Measurements from ENCODE around the gene ATP8B4.
"Not testable (repeated sequence)": the region's sequence is repeated elsewhere in the genome, so short reads cannot be mapped to it uniquely, and the experiment has no call there.

ATP8B4 gene

DNA sequence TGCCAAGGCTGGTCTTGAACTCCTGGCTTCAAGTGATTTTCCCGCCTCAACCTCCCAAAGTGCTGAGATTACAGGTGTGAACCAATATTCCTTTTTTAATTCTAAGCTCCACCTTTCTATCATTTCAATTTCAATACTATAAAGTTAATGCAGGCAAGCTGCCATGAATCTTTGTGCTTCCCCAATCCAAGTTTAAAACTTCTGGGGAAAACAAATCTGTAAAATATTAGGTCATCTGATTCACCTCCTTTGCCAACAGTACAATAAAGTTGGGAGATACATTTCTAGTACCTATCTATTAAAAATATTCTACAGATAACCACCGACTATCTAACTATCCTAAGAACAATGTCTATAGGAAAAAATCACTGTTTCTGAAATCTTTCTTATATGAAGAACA is 102.1 kb downstream of the ATP8B4 start:
- no peak for DNase-seq

DNA sequence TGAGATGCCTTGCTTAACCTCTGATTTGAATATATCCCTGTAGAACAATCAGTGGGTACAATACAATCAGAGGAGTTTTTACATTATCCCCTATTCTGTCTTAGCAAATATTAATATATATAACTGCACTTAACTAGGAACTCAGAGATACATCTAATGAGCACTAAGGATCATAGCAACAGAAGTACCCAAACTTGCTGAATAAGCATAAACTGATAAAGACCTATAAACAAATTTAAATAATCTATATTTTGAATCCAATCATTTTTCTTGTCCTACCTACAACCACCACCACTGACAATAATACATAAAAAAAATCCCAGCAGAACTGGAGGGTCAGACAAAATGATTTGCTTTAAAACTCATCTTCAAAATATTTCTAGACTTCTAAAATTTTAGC is 106.2 kb downstream of the ATP8B4 start:
- no peak for DNase-seq

DNA sequence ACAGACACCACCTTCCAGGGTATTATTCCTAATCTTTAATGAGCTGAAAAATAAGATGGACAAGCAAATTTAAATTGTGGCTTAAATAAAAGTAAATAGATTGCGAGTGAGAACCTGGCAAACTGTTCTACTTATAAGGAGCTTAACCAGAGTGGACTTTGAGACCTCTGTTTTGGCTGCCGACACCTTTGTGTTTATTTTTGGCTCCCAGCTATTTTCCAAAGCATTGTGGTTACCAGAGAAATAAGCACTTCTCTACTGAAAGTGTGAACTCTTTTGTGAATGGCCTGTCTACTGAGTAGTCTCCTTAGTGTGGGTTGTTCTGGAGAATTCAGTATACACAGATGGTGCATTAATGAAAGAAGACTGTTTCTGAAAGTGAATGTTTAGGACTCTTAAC is 109.4 kb downstream of the ATP8B4 start:
- no peak for DNase-seq

DNA sequence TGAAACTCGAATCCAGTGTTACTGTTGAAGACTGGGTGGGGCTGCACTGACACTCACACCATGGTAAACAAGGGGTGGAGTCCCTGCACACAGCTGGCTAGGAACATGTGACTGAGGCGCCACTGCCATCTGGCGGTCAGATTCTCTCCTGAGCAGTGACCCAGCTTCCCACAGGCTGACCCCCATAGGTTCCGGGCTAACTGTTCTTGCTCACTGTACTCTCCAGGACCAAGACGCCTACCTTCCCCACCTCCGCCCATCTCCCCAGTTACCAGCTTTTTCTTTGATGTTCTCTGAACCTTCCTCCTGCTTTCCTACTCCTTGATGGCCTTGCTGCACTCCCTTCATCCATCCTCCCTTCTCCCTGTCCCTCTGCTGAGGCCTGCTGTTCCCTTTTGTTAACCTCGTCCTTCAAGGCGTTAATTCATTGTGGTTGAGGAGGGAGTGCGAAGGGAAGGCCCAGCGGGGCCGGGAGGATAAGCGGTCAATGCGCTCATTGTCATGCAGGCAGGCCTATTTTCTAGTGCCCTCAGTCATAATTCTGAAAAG is 115.2 kb downstream of the ATP8B4 start:
- DNase-seq: peak; percentile 82

DNA sequence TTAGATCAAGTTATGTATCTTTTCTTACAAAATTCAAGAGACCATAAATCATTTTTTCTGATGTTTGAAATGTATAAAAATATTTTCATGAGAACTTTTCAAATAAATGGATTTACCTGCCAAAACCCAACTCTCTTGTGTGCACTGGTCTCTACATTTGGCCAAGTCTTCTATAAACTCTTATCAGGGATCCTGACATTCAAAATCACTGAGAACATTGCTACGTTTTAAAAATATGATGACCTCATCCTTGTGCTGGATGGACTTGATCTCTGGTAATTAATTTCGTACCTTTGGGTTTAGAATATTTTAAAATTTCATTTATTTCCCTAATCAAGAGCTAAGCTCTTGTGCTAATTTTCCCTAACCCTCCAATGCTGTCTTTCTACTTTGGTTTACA is 127.4 kb downstream of the ATP8B4 start:
- DNase-seq: no peak

DNA sequence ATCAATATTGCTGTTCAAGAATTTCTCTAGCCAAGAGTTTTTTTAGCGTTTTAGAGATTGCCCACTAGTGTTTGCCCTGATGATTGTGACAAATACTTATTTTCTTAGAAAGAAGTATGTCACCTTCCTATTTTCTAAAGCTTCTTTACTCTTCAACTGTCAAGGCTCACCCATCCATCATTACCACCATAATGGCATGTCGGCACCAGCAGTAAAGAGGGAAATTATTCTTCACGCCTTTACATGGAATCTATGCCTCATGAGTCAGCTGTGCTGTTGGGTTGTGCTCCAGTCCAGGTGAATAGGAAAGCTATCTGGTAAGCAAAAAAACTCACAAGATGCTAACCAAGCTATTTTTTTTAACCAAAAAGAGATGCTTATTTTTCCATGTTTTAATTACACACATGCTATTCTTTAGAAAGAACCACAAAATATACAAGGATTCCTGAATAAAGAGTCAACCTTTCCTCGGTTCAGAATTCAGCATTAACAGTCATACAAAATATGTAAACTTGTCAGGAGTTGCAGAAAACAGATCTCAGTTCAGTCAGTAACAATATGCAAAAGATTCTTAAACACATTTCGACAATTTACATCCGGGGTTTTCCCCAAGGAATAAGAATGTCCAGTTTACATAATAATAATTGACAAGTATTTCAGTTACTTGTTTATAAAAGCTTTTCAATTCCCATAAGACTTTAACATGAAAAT is 128.0 kb downstream of the ATP8B4 start:
- no peak for DNase-seq

DNA sequence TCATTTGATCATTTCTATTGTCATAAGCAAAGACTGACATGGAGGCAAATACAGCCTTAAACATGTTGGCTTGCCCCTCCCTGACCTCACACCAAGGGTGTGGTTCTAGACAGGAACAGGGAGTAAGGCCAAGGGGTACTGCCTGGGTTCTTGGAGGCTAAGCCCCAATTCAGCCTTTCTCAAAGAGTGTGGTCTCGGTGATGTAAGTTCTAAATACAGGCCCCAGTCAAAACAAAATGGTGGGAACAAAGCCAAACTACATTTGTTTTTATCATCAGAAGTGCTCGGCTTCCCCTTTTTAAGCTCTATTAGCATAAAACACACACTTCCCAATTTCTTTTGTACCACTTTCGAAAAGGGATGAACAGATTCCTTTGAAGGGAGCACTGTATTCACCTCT is 129.5 kb downstream of the ATP8B4 start:
- DNase-seq: no peak

DNA sequence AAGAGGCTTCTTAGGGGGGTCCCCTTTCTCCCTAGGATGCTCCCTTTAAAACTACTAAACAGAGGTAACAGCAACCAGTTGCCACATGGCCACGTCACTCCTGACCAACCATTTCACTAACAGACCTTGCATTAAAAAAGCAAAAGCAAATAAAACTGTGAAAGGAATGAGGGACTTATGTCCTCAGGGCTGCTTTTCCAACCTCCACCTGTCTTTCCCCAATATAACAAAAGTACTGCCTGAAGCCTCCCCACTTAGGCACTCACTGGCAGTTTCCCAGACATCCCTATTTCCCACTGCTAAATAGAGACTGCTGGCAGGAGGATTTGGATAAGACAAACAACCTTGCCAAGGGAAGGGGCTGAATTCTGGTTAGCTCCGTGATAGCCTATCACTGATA is 130.3 kb downstream of the ATP8B4 start:
- DNase-seq: no peak

DNA sequence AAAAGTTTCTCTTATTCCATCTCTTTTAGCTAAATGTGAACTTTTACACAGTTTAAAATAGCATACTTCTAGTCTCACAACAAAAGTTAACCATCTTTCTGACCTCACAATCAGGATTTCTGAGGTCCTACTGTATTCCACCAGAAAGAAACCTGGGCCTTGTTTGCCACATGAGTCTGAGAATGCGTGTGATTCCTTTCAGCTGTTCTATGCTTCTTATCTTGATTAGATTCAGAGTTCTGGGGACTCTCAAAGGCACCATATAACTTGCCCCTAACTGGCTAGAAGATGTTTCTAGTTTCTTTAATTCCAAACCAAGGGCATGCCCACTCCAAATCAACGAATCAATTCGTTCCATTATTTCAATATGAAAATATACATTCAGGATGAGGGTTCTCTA is 131.1 kb downstream of the ATP8B4 start:
- DNase-seq: no peak

DNA sequence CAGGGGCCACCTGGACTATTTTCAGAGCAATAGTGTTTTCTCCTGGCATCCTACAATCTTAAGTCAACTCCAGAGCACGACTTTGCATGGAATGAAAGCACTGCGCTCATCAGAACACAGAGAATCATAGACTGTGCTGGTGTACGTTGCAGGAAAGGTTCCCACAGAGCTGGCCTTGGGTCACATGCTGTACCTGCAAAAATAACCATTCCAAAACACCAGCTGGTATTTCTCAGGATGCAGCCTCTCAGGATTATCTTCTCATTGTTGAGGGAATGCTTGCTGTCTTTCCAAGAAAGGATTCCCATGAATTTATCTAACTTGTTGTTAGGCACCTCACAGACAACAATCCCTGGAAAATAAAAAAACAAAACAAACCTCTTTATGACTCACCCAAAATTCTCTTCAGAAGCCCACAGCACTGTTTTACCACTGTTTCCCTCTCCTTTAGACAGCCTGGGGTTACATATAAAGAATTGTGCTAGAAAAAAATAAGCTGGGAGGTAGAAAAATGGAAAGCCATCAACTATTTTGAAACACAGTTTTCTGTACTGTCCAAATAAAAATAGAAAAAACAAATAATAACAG is 131.7 kb downstream of the ATP8B4 start:
- DNase-seq: no peak

DNA sequence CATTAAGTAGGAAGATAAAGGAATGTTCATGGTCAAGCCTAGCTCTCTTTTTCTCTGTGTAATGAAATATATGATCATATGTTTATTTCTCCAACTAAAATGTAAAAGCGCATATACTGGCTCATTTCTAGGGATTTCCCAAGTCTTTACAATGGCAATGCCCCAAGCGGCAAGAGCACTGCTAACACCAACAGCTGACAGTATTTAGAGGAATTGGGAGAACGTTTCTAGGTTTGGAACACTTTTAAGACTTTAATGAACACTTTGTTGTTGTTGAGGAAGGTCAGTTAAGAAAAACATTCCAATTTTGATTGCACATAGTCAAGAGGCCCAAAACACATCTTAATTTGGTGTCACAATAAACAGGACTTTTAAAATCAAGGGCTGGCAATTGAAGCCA is 132.7 kb downstream of the ATP8B4 start:
- DNase-seq: no peak

DNA sequence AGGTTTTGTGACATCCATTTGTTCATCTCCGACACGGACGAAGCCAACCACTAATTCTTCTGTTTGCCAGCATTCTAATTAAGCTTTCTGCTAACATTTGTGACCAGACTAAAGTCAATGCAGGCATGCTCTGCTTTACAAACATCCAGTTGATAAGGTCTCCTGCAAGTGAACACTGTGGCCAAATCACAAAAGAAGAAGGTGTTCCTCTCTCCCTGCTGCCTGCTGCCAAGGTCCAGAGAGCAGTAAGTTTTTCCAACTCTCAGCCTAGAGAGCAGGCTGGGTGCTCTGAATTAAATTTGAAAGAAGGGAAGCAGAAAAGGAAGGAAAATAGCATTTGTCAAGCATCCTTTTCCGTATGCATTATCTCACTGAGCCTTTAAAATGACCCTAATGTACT is 133.6 kb downstream of the ATP8B4 start:
- no peak for DNase-seq

DNA sequence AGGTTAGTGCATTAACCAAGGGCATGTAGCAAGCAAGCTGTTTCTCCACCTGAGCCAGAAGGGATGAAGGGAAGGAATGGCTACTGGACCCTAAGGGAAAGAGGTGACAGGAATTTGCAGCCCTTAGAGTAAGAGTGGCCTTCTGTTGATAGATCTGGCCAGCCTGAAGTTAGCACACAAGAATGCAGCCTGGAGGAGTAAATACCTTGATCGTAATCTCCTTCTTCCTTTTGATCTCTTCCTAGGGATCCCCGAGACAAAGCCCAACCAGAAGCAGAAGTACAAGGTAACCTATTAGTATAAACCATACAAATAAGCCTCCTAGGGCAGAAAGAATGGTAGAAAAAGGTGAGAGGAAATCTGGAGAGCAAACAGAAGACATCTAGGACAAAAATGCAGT is 134.6 kb downstream of the ATP8B4 start:
- no peak for DNase-seq

DNA sequence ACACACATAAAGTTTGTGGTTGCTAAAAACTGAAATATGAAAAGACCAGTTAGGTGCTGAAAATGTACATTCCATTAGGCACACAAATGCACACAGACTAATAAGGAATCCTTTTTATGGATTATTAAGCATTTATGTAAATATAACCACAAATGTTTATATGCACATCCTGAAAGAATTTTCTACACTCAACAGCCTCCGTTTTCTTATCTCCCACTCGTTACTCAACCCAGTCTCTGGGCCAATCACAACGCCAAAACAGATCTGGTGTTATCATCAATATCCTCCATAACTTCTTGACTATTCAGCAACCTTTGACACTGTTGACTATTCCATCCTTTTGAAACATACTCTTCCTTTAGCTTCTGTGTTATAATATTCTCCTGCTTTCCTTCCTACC is 136.4 kb downstream of the ATP8B4 start:
- no peak for DNase-seq

DNA sequence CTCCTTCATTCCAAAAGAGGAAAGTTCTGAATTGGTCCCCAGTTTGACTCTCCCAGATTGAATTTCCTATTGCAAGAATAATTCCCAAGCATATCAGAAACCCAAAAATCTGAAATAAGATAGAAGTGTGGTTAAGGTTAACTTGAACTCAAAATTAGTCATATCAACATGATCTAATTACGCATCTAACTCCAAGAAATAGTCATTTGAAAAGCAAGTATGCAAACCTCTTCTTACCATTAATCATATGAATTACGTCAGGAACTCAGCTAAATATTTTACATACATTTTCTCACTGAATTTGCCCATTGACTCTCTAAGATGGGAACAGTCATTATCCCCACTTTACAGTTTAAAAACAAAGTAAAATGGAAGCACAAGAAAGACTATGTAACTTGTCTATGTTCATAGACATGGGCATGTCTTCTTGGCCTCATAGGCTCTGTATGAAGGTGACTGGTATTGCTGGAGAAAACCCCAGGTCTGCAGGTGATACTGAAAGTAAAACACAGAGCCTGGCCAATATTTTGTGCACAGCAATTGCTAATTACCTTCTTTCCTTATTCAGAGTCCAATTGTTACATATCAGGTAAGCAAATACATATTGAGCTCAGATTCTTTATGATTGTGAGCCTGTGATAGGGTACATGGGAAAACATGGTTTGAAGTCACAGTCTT is 139.2 kb downstream of the ATP8B4 start:
- no peak for DNase-seq

DNA sequence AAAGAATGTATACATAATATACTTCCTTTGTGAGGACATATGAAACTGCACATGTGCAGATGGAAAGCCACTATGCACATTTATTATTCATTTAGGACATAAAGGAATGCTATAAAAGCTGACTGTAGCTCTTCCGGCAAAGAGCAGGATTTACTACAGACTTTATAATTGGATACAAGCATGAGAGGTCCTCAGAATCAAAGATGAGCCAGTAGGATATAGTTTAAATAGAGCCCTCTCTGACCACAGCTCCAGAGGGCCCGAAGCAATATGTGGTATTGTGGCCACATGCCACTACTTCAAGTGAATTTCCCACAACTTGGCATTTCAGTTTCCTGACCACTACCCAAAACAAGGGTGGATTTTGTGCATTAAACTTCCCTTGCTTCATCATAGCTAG is 140.9 kb downstream of the ATP8B4 start:
- no peak for DNase-seq

DNA sequence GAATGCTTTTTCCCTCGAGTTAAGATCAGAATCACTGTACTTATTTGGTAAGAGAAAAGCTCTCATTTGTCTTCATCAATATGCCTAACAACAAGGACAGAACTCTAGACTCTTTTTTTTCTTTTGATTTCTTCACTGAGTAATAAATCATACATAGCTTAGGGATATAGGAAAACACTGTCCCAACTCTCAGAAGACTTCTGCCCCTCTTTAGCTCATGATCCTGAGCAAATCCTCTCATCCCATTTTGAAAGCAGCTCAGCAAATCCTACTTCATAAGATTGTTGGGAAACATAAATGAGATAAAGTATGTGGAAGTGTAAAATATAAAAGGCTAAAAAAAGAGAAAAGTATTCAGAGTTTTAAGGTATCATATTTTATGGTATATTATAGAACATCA is 141.7 kb downstream of the ATP8B4 start:
- DNase-seq: no peak

DNA sequence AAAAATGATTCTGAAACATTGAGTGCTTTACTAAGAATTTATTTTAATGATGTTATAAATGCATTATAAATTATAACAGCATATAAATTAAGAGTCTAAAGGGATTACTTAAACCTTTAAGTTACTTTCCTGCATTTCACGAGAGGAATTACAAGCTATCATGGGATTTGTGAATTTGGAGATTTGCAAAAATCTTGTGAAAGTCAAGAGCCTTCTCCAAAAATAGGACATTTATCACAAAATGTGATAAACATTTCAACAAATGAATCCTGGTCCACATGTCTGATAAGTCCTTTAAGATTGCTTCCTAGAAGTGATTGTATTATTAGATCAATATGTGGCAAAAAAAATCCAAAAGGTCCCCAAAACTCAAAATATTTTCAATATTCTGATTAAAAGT is 154.5 kb downstream of the ATP8B4 start:
- DNase-seq: no peak

DNA sequence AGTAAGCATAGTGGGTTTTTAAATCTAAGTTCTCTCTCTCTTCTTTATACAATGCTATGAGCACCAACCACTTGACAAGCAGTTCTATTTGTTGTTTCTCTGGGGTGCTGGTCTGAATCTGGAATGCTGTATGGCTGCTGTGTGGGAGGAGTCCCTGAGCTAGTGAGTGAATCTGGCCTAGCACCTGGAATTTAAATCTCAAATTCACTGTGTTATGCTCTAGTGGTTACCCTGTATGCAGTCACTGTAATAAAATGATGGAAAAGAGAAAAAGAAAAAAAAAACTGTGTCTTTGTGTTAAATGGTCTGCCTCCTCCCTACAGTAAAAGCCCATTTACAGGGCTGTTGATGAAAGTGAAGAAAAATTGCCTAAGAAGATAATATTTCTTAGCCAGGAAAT is 155.0 kb downstream of the ATP8B4 start:
- no peak for DNase-seq

DNA sequence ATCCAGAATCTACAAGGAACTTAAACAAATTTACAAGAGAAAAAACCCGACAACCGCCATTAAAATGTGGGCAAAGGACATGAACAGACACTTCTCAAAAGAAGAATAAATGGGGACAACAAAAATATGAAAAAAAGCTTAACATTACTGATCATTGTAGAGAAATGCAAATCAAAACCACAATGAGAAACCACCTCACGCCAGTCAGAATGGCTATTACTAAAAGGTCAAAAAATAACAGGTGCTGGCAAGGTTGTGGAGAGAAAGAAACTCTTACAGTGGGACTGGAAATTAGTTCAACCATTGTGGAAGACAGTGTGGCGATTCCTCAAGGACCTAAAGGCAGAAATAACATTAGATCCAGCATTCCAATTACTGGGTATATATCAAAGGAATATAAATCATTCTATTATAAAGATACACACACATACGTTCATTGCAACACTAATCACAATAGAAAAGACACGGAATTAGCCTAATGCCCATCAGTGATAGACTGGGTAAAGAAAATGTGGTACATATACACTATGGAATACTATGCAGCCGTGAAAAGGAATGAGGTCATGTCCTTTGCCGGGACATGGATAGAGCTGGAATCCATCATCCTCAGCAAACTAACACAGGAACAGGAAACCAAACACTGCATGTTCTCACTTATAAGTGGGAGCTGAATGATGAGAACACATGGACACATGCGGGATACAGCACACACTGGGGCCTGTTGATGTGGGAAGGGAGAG is 155.8 kb downstream of the ATP8B4 start:
- not testable (repeated sequence) for DNase-seq

DNA sequence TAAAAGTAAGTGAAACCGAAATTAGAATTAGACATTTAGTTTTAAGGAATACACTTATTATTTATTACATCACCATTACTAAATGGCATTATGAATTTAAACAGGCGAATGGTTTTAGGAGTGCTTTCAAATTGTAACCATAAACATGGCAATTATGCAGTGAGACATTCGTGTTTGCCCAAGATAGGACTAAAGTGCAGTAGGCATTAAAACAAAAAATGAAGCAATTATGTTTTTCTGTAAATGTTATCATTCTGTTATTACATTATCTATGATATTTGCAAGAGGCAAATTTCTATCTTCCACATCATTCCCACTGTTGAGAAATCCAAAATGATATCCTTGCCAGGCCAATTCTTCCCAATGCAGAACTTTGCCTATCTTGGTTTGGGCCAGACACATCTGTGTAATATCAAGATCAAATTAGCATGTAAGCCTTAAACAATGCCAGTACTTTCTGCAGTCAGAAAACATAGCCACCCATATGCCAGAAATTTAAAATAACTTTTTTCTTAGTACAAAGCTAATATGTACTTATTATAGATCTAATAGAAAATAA is 156.9 kb downstream of the ATP8B4 start:
- DNase-seq: no peak

DNA sequence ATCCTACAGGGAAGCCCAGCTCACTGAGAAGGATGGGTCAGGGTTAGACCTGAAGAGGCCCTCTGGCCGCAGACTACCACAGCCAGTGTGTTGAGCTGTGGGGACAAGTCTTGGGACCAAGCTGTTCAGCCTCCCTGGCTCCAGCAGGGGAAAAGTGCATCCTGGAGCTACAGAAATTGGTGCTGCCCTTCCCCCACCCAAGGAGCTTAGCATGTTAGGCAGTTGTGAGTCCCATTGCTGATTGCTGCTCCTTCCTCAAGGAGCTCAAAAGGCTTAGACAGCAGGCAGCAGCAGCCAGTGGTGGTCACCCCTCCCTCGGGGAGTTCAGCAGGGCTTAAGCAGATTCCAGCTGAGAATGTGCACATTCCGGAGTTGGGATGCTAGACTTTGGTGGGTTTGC is 165.6 kb downstream of the ATP8B4 start:
- no peak for DNase-seq

DNA sequence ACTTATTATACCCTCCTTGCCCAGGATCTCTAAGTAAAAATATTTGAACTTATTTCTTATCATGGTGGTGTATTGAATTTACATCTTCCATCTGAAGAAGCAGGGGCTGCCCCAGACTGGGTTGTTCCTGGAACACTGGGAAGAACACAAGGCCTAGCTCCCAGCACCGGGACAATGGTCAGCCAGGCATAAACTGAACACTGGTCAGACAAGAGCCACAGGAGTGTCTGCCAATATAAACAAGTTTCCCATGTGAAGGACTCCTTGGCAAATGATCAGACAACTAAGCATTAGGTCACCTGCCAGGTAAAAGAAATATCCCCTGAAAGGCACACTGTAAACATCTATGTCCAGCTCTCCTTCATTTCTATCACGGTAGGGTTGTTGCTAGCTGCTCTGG is 172.4 kb downstream of the ATP8B4 start:
- DNase-seq: no peak

Measured in fibroblast of skin of scalp (primary cell).